K562 (cell line): ENCODE data around the gene MARCHF11. TPM values are rescaled to one million over a fixed set of nuclear protein-coding genes. Genes with fewer than 3 reads are reported as not detected.

ENCODE experiments used
- ATAC-seq: fragments of 200-7000 bp; cut with Tn5 transposase; 3 replicates; pipeline ENCODE4 v1.9.1; 2020; ENCODE audit warnings: moderate library complexity
- Bru-seq: library from RNA; stranded (reverse); fragments of 400-500 nt; gene quantifications from one replicate; lab custom pipeline; 2021; lab: Mats Ljungman, UMichigan
- BruChase-seq, 2 experiments: library from RNA; stranded (reverse); fragments of 400-500 nt; gene quantifications; one replicate each; lab custom pipeline; 2021; lab: Mats Ljungman, UMichigan
- BruUV-seq: library from RNA; stranded (reverse); fragments of 400-500 nt; replicated peaks from 2 replicates; lab custom pipeline; 2021; lab: Mats Ljungman, UMichigan
- CTCF ChIA-PET: fragments of 300-600 bp; formaldehyde crosslinking; extraction: SDS; loops from one replicate; lab custom pipeline; 2021; ENCODE audit warnings: low intra/inter-chr PET ratio; lab: Yijun Ruan, JAX
- POLR2A ChIA-PET: fragments of 300-600, 350-650 bp; sonication (Branson Sonifier 250); formaldehyde crosslinking; extraction: SDS; loops from one replicate; lab custom pipeline; 2021; ENCODE audit warnings: antibody characterized with exemption, inconsistent platforms; lab: Yijun Ruan, JAX
- DNase-seq, 4 experiments: peaks; one replicate each; pipeline versions ENCODE4 v3.0.0 to v3.0.0-alpha.2; 2011 to 2018; ENCODE audit warnings: low spot score in 3 of 4, mixed read lengths in 3 of 4; ENCODE audit errors: extremely low read depth in 1 of 4
- FAIRE-seq: peaks from 2 replicates; lab custom pipeline; 2011; peaks lifted over from hg19 to GRCh38; lab: Jason Lieb, UNC
- H2AFZ ChIP-seq: 2 replicates; pipeline ENCODE4 v1.6.0; 2011; ENCODE audit warnings: low read depth, low read length, control low read depth, inconsistent platforms
- H3K27ac ChIP-seq: fragments of 200-600 bp; 3 replicates; pipeline ENCODE4 v1.8.0; 2011; ENCODE audit warnings: low read depth, mild to moderate bottlenecking, control low read depth, inconsistent platforms, low read length, moderate library complexity, mixed read lengths; ENCODE audit errors: extremely low read depth
- H3K27me3 ChIP-seq, 2 experiments: fragments of 300-600 bp in 1 of 2; 2 replicates in 1 of 2; 3 replicates in 1 of 2; pipeline versions ENCODE4 v1.6.0 to v1.8.0; 2011; ENCODE audit warnings: inconsistent platforms in 2 of 2, low read length in 2 of 2, mild to moderate bottlenecking in 1 of 2, mixed read lengths in 1 of 2, moderate library complexity in 1 of 2; ENCODE audit not compliant: control insufficient read depth in 2 of 2, insufficient read depth in 2 of 2
- H3K36me3 ChIP-seq: fragments of 300-600 bp; 3 replicates; pipeline ENCODE4 v1.8.0; 2011; ENCODE audit warnings: mild to moderate bottlenecking, low read length, inconsistent platforms; ENCODE audit not compliant: control insufficient read depth, insufficient read depth
- H3K4me1 ChIP-seq, 2 experiments: fragments of 200-600 bp in 1 of 2; replicated peaks in 1 of 2; 2 replicates in 1 of 2; 3 replicates in 1 of 2; pipeline versions ENCODE4 v1.5.1 to v1.8.0; 2011; ENCODE audit warnings: inconsistent platforms in 2 of 2, low read length in 2 of 2, mild to moderate bottlenecking in 1 of 2, mixed read lengths in 1 of 2, moderate library complexity in 1 of 2; ENCODE audit not compliant: control insufficient read depth in 2 of 2, insufficient read depth in 2 of 2
- H3K4me2 ChIP-seq: 2 replicates; pipeline ENCODE4 v1.6.1; 2011; ENCODE audit warnings: low read length, control low read depth, inconsistent platforms, mixed read lengths; ENCODE audit not compliant: insufficient read depth
- H3K4me3 ChIP-seq: fragments of 200-600 bp; sonication (generic), shearing (Covaris generic); 2 replicates; pipeline ENCODE4 v1.5.1; 2016; ENCODE audit warnings: control low read depth, inconsistent platforms
- H3K79me2 ChIP-seq: fragments of 200-600 bp; 3 replicates; pipeline ENCODE4 v1.8.0; 2011; ENCODE audit warnings: low read length, inconsistent platforms; ENCODE audit not compliant: control insufficient read depth, insufficient read depth
- H3K9ac ChIP-seq, 2 experiments: 2 replicates each; pipeline versions ENCODE4 v1.6.0 to v1.6.1; 2011; ENCODE audit warnings: low read depth in 2 of 2, low read length in 2 of 2, control low read depth in 1 of 2, inconsistent platforms in 1 of 2, mild to moderate bottlenecking in 1 of 2, mixed read lengths in 1 of 2; ENCODE audit not compliant: insufficient read depth in 1 of 2
- H3K9me1 ChIP-seq: one replicate; pipeline ENCODE4 v1.6.0; 2011; ENCODE audit warnings: inconsistent platforms, mild to moderate bottlenecking, low read length, moderate library complexity; ENCODE audit not compliant: control insufficient read depth, insufficient read depth
- H3K9me3 ChIP-seq: replicated peaks from 2 replicates; pipeline ENCODE4 v1.5.1; 2011; ENCODE audit warnings: low read depth, low read length, inconsistent platforms; ENCODE audit not compliant: control insufficient read depth, insufficient read depth
- H4K20me1 ChIP-seq: replicated peaks from 2 replicates; pipeline ENCODE4 v1.6.1; 2011; ENCODE audit warnings: low read length, inconsistent platforms, mixed read lengths; ENCODE audit not compliant: control insufficient read depth, insufficient read depth
- FIP1L1 ChIP-seq: fragments of 200-400 bp; formaldehyde crosslinking; IDR thresholded peaks from 2 replicates; pipeline ENCODE4 v1.6.1; 2018; ENCODE audit warnings: mild to moderate bottlenecking, low read depth, low read length; ENCODE audit not compliant: poor library complexity, severe bottlenecking
- MAFF ChIP-seq: IDR thresholded peaks from 2 replicates; pipeline ENCODE4 v1.6.1; 2012; ENCODE audit warnings: low read length, improper control_type of control experiment
- NCOA1 ChIP-seq: fragments of 450-650 bp; IDR thresholded peaks from 2 replicates; pipeline ENCODE4 v1.6.1; 2016; ENCODE audit warnings: low read depth
- POLR3A ChIP-seq: IDR thresholded peaks from 2 replicates; pipeline ENCODE4 v1.6.1; 2011; ENCODE audit warnings: borderline replicate concordance, mild to moderate bottlenecking, moderate library complexity; ENCODE audit not compliant: insufficient read length, insufficient read depth; ENCODE audit errors: extremely low read depth
- WGBS: fragments of 100-300 bp; shearing (Covaris generic); methylation state at CpG from one replicate; pipeline ENCODE4 v1.1.6; 2016; ENCODE audit warnings: low coverage, mixed read lengths; ENCODE audit not compliant: insufficient coverage; ENCODE audit errors: missing lambda C conversion rate; 5-methylcytosine and 5-hydroxymethylcytosine counted together
- in situ Hi-C: fragments of 300-500 bp; cut with MboI; formaldehyde crosslinking; loops from 4 replicates; pipeline ENCODE4 v1.15.0; 2018; ENCODE audit warnings: inconsistent platforms, mixed read lengths
- intact Hi-C: fragments of 100-400 bp; cut with micrococcal nuclease; formaldehyde crosslinking; loops from 2 replicates; pipeline ENCODE4 v1.14.2; 2022
- long read RNA-seq, 3 experiments: library from polyadenylated mRNA in 2 of 3; library from RNA in 1 of 3; unstranded in 2 of 3; stranded (forward) in 1 of 3; transcript quantifications; one replicate each; pipeline ENCODE4 v2.0.0, GENCODE V29; 2019 to 2022
- polyA minus RNA-seq, 3 experiments: library from RNA; depleted of rRNA, polyadenylated mRNA; stranded (reverse); fragments of >200 nt; gene quantifications; 2 replicates each; pipeline ENCODE4 v1.2.3, GENCODE V29; 2011
- polyA plus RNA-seq, 8 experiments: library from polyadenylated mRNA; depleted of rRNA in 4 of 8; stranded (reverse) in 5 of 8; unstranded in 3 of 8; fragments of >200 nt; fragmentation: Nextera tagmentation in 2 of 8; fragmentation: Illumina TruSeq in 1 of 8; extraction: Ambion mirVana in 2 of 8; extraction: Trizol in 1 of 8; gene quantifications; 2 replicates each; pipeline versions ENCODE4 v1.2.1 to v1.2.3, GENCODE V29; 2011 to 2014; ENCODE audit warnings: inconsistent platforms in 1 of 8, missing spikeins in 1 of 8
- total RNA-seq, 7 experiments: library from RNA; depleted of rRNA in 6 of 7; stranded (reverse); fragments of >200 nt in 6 of 7; fragmentation: Illumina TruSeq in 2 of 7; extraction: Trizol in 2 of 7; gene quantifications; 2 replicates each; pipeline versions ENCODE4 v1.2.1 to v1.2.3, GENCODE V29; 2011 to 2021; ENCODE audit warnings: low replicate concordance in 1 of 7
- TF ChIP-seq, protein P1 (sequence below), 2 experiments: fragments of 450-650 bp; formaldehyde crosslinking in 1 of 2; IDR thresholded peaks; 2 replicates each; pipeline versions ENCODE4 v1.4.0 to v1.6.1; 2014 to 2020; ENCODE audit warnings: mild to moderate bottlenecking in 2 of 2, borderline replicate concordance in 1 of 2, low read depth in 1 of 2
- TF ChIP-seq, protein P2 (sequence below): sonication (generic); formaldehyde crosslinking; IDR thresholded peaks from 2 replicates; pipeline ENCODE4 v1.8.0; 2022; ENCODE audit warnings: missing genetic modification reagents, mild to moderate bottlenecking, borderline replicate concordance

MARCHF11 gene, protein sequence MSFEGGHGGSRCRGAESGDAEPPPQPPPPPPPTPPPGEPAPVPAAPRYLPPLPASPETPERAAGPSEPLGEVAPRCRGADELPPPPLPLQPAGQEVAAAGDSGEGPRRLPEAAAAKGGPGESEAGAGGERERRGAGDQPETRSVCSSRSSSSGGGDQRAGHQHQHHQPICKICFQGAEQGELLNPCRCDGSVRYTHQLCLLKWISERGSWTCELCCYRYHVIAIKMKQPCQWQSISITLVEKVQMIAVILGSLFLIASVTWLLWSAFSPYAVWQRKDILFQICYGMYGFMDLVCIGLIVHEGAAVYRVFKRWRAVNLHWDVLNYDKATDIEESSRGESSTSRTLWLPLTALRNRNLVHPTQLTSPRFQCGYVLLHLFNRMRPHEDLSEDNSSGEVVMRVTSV
- not detected in 2 replicates for total RNA-seq (2011; cell fraction: chromatin; rRNA removed; ENCODE audit: low replicate concordance)
- not detected in 2 replicates for total RNA-seq (2011; cell fraction: nucleolus; rRNA removed)
- total RNA-seq (2011; cell fraction: nucleoplasm; rRNA removed): not detected in 2 replicates
- total RNA-seq (2014; rRNA removed) (not detected in 2 replicates), total RNA-seq (2014; rRNA removed; fragmentation: Illumina TruSeq; extraction: Trizol) (not detected in 2 replicates), total RNA-seq (2015; rRNA removed; fragmentation: Illumina TruSeq; extraction: Trizol) (not detected in 2 replicates), total RNA-seq (2021) (not detected in 2 replicates), polyA plus RNA-seq (2011; rRNA removed) (not detected in 2 replicates), polyA plus RNA-seq (2014; fragmentation: Illumina TruSeq; extraction: Trizol) (not detected in 2 replicates), polyA plus RNA-seq (2014; fragmentation: Nextera tagmentation; extraction: Ambion mirVana) (not detected), polyA plus RNA-seq (2014; rRNA removed) (not detected in 2 replicates), polyA minus RNA-seq (2011; rRNA and poly(A)+ RNA removed) (not detected in 2 replicates), Bru-seq, nascent RNA (not detected), BruChase-seq, experiment 1, labeled RNA remaining after a 2-hour chase (percentile 2 among the genes with signal in this experiment), BruChase-seq, experiment 2, labeled RNA remaining after a 6-hour chase (not detected)
- polyA plus RNA-seq (2011; cell fraction: cytosol; rRNA removed): not detected in 2 replicates
- not detected in 2 replicates for polyA plus RNA-seq (2011; cell fraction: nucleus; rRNA removed)
- not detected in 2 replicates for polyA plus RNA-seq (2012)
- not detected in 2 replicates for polyA minus RNA-seq (2011; cell fraction: cytosol; rRNA and poly(A)+ RNA removed)
- polyA minus RNA-seq (2011; cell fraction: nucleus; rRNA and poly(A)+ RNA removed): not detected in 2 replicates
- long read RNA-seq, experiment 1: 0 reads
- long read RNA-seq, experiment 2: 0 reads
- long read RNA-seq, experiment 3: 0 reads

DNA sequence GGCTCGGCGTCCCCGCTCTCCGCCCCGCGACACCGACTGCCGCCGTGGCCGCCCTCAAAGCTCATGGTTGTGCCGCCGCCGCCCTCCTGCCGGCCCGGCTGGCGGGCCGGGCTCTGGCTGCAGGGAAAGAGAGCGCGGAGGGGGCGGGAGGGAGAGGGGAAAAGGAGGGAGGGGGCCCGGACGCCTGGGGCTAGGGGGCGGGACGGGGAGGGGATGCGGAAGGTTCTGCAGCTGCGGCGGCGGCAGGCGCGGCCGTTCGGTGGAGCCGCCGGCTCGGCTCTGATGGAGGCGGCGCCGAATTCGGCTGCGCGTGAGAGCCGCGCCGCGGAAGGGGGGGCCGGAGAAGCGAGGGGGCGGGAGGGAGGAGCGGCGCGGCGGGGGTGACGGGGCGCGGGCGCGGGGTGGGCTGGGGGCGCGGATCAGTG, at the start of gene MARCHF11:
MARCHF11 (minus strand) TSS at position 281 of the 425 bp plus-strand sequence; CDS start at position 65, 216 bp downstream.
- Histone ChIP-seq H3K4me2 (no peak within 1 kb of the TSS), H3K27ac (no peak within 1 kb of the TSS), H3K27me3 (no peaks in the 10 kb centered on the region), H3K36me3 (no peaks in the 10 kb centered on the region), H3K9me1 (no peaks in the 10 kb centered on the region), H2AFZ (no peak within 1 kb of the TSS), H3K79me2 (no peaks in the 10 kb centered on the region), H3K9ac (no peak within 1 kb of the TSS), H4K20me1 (no peaks in the 10 kb centered on the region), H3K4me3 (no peak within 1 kb of the TSS), H3K4me1 (no peaks in the 10 kb centered on the region; a peak in 1 of 5 replicates), H3K9me3 (no peaks in the 10 kb centered on the region)
- ATAC-seq (no peak), FAIRE-seq (no peak), DNase-seq (no peak)
- intact Hi-C loops (no loop called here), in situ Hi-C loops (no loop called here)
- CTCF ChIA-PET: no interaction called here
- WGBS: no CpG with 5 or more reads among the region's 59 CpGs
- no TSS peak for BruUV-seq
- POLR2A ChIA-PET: no interaction called here
- TF ChIP-seq FIP1L1 (no peak), NCOA1 (no peak), POLR3A (no peak), MAFF (no peak)
- TF ChIP-seq, protein P1, sequence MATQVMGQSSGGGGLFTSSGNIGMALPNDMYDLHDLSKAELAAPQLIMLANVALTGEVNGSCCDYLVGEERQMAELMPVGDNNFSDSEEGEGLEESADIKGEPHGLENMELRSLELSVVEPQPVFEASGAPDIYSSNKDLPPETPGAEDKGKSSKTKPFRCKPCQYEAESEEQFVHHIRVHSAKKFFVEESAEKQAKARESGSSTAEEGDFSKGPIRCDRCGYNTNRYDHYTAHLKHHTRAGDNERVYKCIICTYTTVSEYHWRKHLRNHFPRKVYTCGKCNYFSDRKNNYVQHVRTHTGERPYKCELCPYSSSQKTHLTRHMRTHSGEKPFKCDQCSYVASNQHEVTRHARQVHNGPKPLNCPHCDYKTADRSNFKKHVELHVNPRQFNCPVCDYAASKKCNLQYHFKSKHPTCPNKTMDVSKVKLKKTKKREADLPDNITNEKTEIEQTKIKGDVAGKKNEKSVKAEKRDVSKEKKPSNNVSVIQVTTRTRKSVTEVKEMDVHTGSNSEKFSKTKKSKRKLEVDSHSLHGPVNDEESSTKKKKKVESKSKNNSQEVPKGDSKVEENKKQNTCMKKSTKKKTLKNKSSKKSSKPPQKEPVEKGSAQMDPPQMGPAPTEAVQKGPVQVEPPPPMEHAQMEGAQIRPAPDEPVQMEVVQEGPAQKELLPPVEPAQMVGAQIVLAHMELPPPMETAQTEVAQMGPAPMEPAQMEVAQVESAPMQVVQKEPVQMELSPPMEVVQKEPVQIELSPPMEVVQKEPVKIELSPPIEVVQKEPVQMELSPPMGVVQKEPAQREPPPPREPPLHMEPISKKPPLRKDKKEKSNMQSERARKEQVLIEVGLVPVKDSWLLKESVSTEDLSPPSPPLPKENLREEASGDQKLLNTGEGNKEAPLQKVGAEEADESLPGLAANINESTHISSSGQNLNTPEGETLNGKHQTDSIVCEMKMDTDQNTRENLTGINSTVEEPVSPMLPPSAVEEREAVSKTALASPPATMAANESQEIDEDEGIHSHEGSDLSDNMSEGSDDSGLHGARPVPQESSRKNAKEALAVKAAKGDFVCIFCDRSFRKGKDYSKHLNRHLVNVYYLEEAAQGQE (IDR thresholded peaks at IDR 0.05; ENCODE audit: borderline replicate concordance): no peak
- TF ChIP-seq, protein P1 (CRISPR knock-in tag; IDR thresholded peaks at IDR 0.05; ENCODE audit: low read depth): no peak
- TF ChIP-seq, protein P2, sequence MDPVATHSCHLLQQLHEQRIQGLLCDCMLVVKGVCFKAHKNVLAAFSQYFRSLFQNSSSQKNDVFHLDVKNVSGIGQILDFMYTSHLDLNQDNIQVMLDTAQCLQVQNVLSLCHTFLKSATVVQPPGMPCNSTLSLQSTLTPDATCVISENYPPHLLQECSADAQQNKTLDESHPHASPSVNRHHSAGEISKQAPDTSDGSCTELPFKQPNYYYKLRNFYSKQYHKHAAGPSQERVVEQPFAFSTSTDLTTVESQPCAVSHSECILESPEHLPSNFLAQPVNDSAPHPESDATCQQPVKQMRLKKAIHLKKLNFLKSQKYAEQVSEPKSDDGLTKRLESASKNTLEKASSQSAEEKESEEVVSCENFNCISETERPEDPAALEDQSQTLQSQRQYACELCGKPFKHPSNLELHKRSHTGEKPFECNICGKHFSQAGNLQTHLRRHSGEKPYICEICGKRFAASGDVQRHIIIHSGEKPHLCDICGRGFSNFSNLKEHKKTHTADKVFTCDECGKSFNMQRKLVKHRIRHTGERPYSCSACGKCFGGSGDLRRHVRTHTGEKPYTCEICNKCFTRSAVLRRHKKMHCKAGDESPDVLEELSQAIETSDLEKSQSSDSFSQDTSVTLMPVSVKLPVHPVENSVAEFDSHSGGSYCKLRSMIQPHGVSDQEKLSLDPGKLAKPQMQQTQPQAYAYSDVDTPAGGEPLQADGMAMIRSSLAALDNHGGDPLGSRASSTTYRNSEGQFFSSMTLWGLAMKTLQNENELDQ (CRISPR knock-in tag): no peak
